CD4-positive, CD25-positive, alpha-beta regulatory T cell (primary cell): ENCODE measurements around the gene HABP2. TPM values are rescaled to one million over a fixed set of nuclear protein-coding genes. Genes with fewer than 3 reads are reported as not detected.

Experiments used
- ATAC-seq, 2 donors: fragments of 150-1000 bp; cut with Tn5 transposase; one replicate each; pipeline ENCODE4 v1.10.0; 2021; ENCODE audit warnings: low read depth in 2 of 2, moderate number of reproducible peaks in 2 of 2, moderate library complexity in 1 of 2
- DNase-seq, 3 donors: peaks; one replicate each; pipeline versions ENCODE4 v3.0.0 to v3.0.0-alpha.2; 2012 to 2022; ENCODE audit warnings: mixed read lengths in 1 of 3
- H3K27ac ChIP-seq: one replicate; pipeline ENCODE4 v1.7.0; 2013; ENCODE audit warnings: mild to moderate bottlenecking, low read length; ENCODE audit not compliant: insufficient read depth, poor library complexity, severe bottlenecking
- H3K27me3 ChIP-seq: one replicate; pipeline ENCODE4 v1.7.0; 2013; ENCODE audit warnings: low read length; ENCODE audit not compliant: control insufficient read depth, insufficient read depth
- H3K36me3 ChIP-seq: one replicate; pipeline ENCODE4 v1.7.0; 2013; ENCODE audit warnings: mild to moderate bottlenecking, low read length, moderate library complexity; ENCODE audit not compliant: control insufficient read depth, insufficient read depth
- H3K4me1 ChIP-seq: 2 replicates; pipeline ENCODE4 v1.7.0; 2013; ENCODE audit warnings: mild to moderate bottlenecking, low read length; ENCODE audit not compliant: insufficient read depth, control insufficient read depth, poor library complexity, severe bottlenecking
- H3K4me3 ChIP-seq: one replicate; pipeline ENCODE4 v1.7.0; 2013; ENCODE audit warnings: low read depth, mild to moderate bottlenecking, low read length, moderate library complexity
- H3K9me3 ChIP-seq, 2 experiments: 1 replicate in 1 of 2; 2 replicates in 1 of 2; pipeline ENCODE4 v1.7.0; 2013; ENCODE audit warnings: low read length in 2 of 2, mild to moderate bottlenecking in 1 of 2, moderate library complexity in 1 of 2; ENCODE audit not compliant: control insufficient read depth in 2 of 2
- H3K27ac Mint-ChIP-seq, 3 donors: one replicate each; pipeline ENCODE4 v1.8.0; 2020 to 2022; ENCODE audit warnings: mild to moderate bottlenecking in 3 of 3, mixed read lengths in 3 of 3, moderate library complexity in 2 of 3
- H3K27me3 Mint-ChIP-seq: one replicate; pipeline ENCODE4 v1.8.0; 2022; ENCODE audit warnings: mild to moderate bottlenecking, mixed read lengths
- H3K36me3 Mint-ChIP-seq: one replicate; pipeline ENCODE4 v1.8.0; 2020; ENCODE audit warnings: mixed read lengths
- H3K4me1 Mint-ChIP-seq, 4 donors: one replicate each; pipeline ENCODE4 v1.8.0; 2020 to 2022; ENCODE audit warnings: mixed read lengths in 4 of 4, mild to moderate bottlenecking in 1 of 4
- H3K4me3 Mint-ChIP-seq, 4 donors: one replicate each; pipeline ENCODE4 v1.8.0; 2020 to 2022; ENCODE audit warnings: mild to moderate bottlenecking in 4 of 4, mixed read lengths in 4 of 4, moderate library complexity in 3 of 4
- H3K9me3 Mint-ChIP-seq, 7 donors: one replicate each; pipeline ENCODE4 v1.8.0; 2020 to 2022; ENCODE audit warnings: mixed read lengths in 7 of 7, mild to moderate bottlenecking in 3 of 7, moderate library complexity in 2 of 7
- polyA plus RNA-seq, 4 donors: library from polyadenylated mRNA; unstranded; fragments of 300-500 nt; fragmentation: Illumina TruSeq; gene quantifications; one replicate each; pipeline ENCODE4 v1.2.3, GENCODE V29; 2021
- total RNA-seq: library from RNA; stranded (reverse); gene quantifications from one replicate; pipeline ENCODE4 v1.2.3, GENCODE V29; 2022

The HABP2 gene
- total and polyA plus RNA-seq, 5 donors from 2014 or later: not detected

GRCh38 chr10:113626809-113627355, 74.0 kb downstream of the HABP2 start:
- Mint-ChIP-seq H3K27me3 (peaks cover 13% of the 10 kb centered on the region), H3K36me3 (no peaks in the 10 kb centered on the region), H3K4me3 (no peak overlapping the region), H3K4me1 (no peaks in the 10 kb centered on the region), H3K27ac (no peak overlapping the region), H3K9me3 (peaks cover 0 to 2% (median 0%) of the 10 kb centered on the region in 7 donors)
- Histone ChIP-seq H3K4me3 (no peak overlapping the region), H3K9me3 (no peaks in the 10 kb centered on the region), H3K27ac (no peak overlapping the region), H3K4me1 (no peaks in the 10 kb centered on the region), H3K36me3 (no peaks in the 10 kb centered on the region), H3K27me3 (peaks cover 5% of the 10 kb centered on the region)
- ATAC-seq (no peak), DNase-seq (no peak)

GRCh38 chr10:113627836-113628235, 75.0 kb downstream of the HABP2 start:
- H3K4me3 ChIP-seq: no peak overlapping the region
- H3K27me3 Mint-ChIP-seq: peaks cover 13% of the 10 kb centered on the region
- H3K36me3 Mint-ChIP-seq: no peaks in the 10 kb centered on the region
- H3K4me3 Mint-ChIP-seq: no peak overlapping the region
- ATAC-seq (no peak), DNase-seq (no peak)
- H3K9me3 Mint-ChIP-seq: peaks cover 0 to 3% (median 0%) of the 10 kb centered on the region in 7 donors
- H3K36me3 ChIP-seq: no peaks in the 10 kb centered on the region
- H3K4me1 ChIP-seq: no peaks in the 10 kb centered on the region
- no peaks in the 10 kb centered on the region for H3K9me3 ChIP-seq
- H3K27ac Mint-ChIP-seq: no peak overlapping the region
- H3K4me1 Mint-ChIP-seq: no peaks in the 10 kb centered on the region
- peaks cover 3% of the 10 kb centered on the region for H3K27me3 ChIP-seq
- no peak overlapping the region for H3K27ac ChIP-seq

DNA sequence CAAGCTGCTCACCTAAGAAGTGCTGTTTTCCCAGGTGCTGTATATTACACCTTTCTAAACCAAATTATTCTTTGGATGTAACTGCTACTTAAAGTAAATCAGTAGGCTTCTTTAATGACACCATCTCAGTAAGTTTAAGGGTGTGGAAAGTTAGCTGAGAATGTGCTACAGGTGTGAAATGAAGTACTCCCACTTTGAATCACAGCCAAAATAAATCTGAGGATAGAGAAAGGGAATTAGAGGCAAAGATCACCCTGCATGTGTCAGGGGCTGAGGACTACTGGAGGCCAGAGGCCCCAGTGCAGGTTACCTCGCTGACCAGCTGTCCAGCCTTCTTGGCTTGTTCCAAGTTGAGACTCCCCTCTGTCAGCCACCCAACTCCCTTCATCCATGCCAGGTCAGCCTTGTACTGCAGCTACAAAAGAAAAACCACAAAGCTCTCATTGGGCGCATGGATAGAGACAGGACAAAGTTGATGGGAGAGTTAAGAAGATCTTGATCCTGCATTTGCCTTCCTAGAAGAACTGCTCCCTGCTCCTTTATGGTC, 75.8 kb downstream of the HABP2 start:
- Mint-ChIP-seq H3K4me1 (no peaks in the 10 kb centered on the region), H3K4me3 (no peak overlapping the region), H3K9me3 (peaks cover 0 to 5% (median 0%) of the 10 kb centered on the region in 7 donors), H3K27me3 (peaks cover 12% of the 10 kb centered on the region), H3K36me3 (no peaks in the 10 kb centered on the region), H3K27ac (no peak overlapping the region)
- no peak overlapping the region for H3K4me3 ChIP-seq
- H3K9me3 ChIP-seq: no peaks in the 10 kb centered on the region
- peaks cover 3% of the 10 kb centered on the region for H3K27me3 ChIP-seq
- DNase-seq: no peak
- H3K36me3 ChIP-seq: no peaks in the 10 kb centered on the region
- H3K4me1 ChIP-seq: no peaks in the 10 kb centered on the region
- ATAC-seq: no peak
- no peak overlapping the region for H3K27ac ChIP-seq

DNA sequence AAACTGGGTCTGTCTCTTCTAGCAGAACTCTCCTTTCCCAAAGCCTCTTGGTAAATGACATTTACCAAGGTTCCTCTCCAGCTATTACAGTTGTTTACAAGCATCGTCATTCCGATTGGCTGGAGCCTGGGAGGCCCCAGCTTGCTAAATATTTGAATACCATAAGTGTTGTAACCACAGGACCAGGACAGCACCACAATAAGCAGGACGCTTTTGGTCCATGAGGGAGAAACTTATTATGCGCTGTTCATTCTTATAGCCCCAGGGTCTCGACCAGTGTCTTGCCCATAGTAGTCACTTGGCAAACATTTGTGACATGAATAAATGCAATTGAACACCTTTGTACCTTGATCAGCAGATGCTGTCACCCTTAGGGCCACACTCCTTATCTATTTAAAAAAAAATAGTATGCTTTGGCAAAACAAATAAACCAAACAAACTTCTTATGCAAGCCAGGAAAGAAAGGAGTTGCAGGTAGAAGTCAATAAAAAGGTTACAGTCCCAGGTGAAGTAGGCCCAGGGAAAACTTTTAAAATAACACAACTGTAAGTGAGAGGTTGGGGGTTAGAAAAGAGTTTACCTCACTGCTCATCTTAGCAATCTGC, 78.2 kb downstream of the HABP2 start:
- Histone ChIP-seq H3K27me3 (peaks cover 3% of the 10 kb centered on the region), H3K4me1 (no peaks in the 10 kb centered on the region), H3K36me3 (no peaks in the 10 kb centered on the region), H3K4me3 (no peak overlapping the region), H3K9me3 (no peaks in the 10 kb centered on the region), H3K27ac (no peak overlapping the region)
- H3K9me3 Mint-ChIP-seq: peaks cover 0 to 5% (median 0%) of the 10 kb centered on the region in 7 donors
- no peak overlapping the region for H3K4me3 Mint-ChIP-seq
- no peaks in the 10 kb centered on the region for H3K4me1 Mint-ChIP-seq
- H3K36me3 Mint-ChIP-seq: no peaks in the 10 kb centered on the region
- H3K27ac Mint-ChIP-seq: no peak overlapping the region
- H3K27me3 Mint-ChIP-seq: peaks cover 12% of the 10 kb centered on the region
- DNase-seq (no peak), ATAC-seq (no peak)

GRCh38 chr10:113631684-113632367, 79.0 kb downstream of the HABP2 start:
- H3K36me3 Mint-ChIP-seq: no peaks in the 10 kb centered on the region
- ATAC-seq (no peak), DNase-seq (no peak)
- no peaks in the 10 kb centered on the region for H3K4me1 Mint-ChIP-seq
- H3K27me3 Mint-ChIP-seq: peaks cover 12% of the 10 kb centered on the region
- Histone ChIP-seq H3K4me3 (no peak overlapping the region), H3K27ac (no peak overlapping the region), H3K9me3 (no peaks in the 10 kb centered on the region), H3K36me3 (no peaks in the 10 kb centered on the region), H3K27me3 (peaks cover 3% of the 10 kb centered on the region), H3K4me1 (no peaks in the 10 kb centered on the region)
- no peak overlapping the region for H3K4me3 Mint-ChIP-seq
- H3K9me3 Mint-ChIP-seq: peaks cover 0 to 5% (median 0%) of the 10 kb centered on the region in 7 donors
- H3K27ac Mint-ChIP-seq: no peak overlapping the region

Other genes with a start within 250 kb of the HABP2 start
- gene NRAP, start 111.0 kb downstream of the HABP2 start, total RNA-seq: not detected
- gene NRAP, start 111.0 kb downstream of the HABP2 start, polyA plus RNA-seq: not detected
- 13.5 TPM for gene CASP7, start 126.9 kb downstream of the HABP2 start, total RNA-seq
- gene CASP7, start 126.9 kb downstream of the HABP2 start, polyA plus RNA-seq: 10 to 100 TPM; 11.1 to 24.2 (median 22.3) TPM
- gene PLEKHS1, start 198.6 kb downstream of the HABP2 start, total RNA-seq: 0.12 TPM
- not detected for gene PLEKHS1, start 198.6 kb downstream of the HABP2 start, polyA plus RNA-seq